ENCODE results near the gene UNK. TPM values are rescaled to one million over a fixed set of nuclear protein-coding genes. Genes with fewer than 3 reads are reported as not detected.
A peak's percentile ranks its signal among the peaks of the same experiment; 100 is the strongest.

UNK gene
- total and polyA plus RNA-seq, 2 experiments from 2014 or later: 11.5 to 12.4 TPM

DNA sequence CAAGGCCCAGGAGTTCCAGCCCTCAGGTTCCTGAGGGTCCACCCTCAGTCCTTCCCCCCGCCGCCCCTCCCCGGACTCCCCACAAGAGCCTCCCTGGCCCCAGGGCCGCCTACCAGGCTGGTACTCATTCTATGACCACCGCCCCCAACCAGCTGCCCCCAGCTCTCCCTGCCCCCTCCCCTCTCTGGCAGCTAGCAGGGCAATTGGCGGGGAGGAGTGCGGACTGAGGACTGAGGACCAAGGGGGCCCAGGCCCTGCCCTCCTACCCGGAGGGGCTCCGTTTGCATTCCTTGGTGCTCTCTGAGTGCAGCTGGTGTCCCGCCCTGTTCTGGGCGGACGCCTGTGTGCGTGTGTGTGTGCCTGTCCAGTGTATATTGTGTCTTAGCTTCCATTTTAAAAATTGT, 40.5 kb downstream of the UNK start:
- no peak overlapping the region for H2AFZ ChIP-seq
- TF ChIP-seq EZH2phosphoT487 (IDR thresholded peaks at IDR 0.05; ENCODE audit: insufficient read depth, low read depth) (no peak), EZH2 (IDR thresholded peaks at IDR 0.05; ENCODE audit: insufficient read depth, poor library complexity, severe bottlenecking) (no peak)
- H3K27me3 ChIP-seq (replicated peaks; ENCODE audit: insufficient read depth): no peaks in the 10 kb centered on the region
- no peaks in the 10 kb centered on the region; the same call in 1 of the 2 replicates for H3K36me3 ChIP-seq (ENCODE audit: low read depth)
- no peak overlapping the region for H3K9ac ChIP-seq
- H3K9me3 ChIP-seq (ENCODE audit: low read depth): no peaks in the 10 kb centered on the region
- no peaks in the 10 kb centered on the region for H3K9me2 ChIP-seq (ENCODE audit: insufficient read depth)
- H3K27ac ChIP-seq: no peak overlapping the region
- H3F3A ChIP-seq (ENCODE audit: insufficient read depth): no peaks in the 10 kb centered on the region
- no peak for DNase-seq
- 81 to 86% methylated on average over 12 to 13 of the region's 13 CpGs for WGBS, 2 experiments (ENCODE audit: low coverage in 1 of 2, low lambda C conversion rate in 2 of 2, missing lambda C conversion rate in 2 of 2)
- in situ Hi-C loops (cut with MboI): no loop called here
- H3K4me3 ChIP-seq: no peak overlapping the region
- H3K79me2 ChIP-seq (ENCODE audit: insufficient read depth): no peaks in the 10 kb centered on the region
- H4K20me1 ChIP-seq (ENCODE audit: insufficient read depth): no peaks in the 10 kb centered on the region
- no peaks in the 10 kb centered on the region for H3K4me1 ChIP-seq (ENCODE audit: insufficient read depth)
- no peak overlapping the region for H3K4me2 ChIP-seq (ENCODE audit: unreplicated experiment)

- no peak overlapping the region for H2AFZ ChIP-seq
- no peaks in the 10 kb centered on the region for H3K4me1 ChIP-seq (ENCODE audit: insufficient read depth)
- TF ChIP-seq EZH2 (IDR thresholded peaks at IDR 0.05; ENCODE audit: insufficient read depth, poor library complexity, severe bottlenecking) (no peak), EZH2phosphoT487 (IDR thresholded peaks at IDR 0.05; ENCODE audit: insufficient read depth, low read depth) (no peak)
- H3K9ac ChIP-seq: no peak overlapping the region
- H3K27me3 ChIP-seq (replicated peaks; ENCODE audit: insufficient read depth): no peaks in the 10 kb centered on the region
- no peaks in the 10 kb centered on the region for H4K20me1 ChIP-seq (ENCODE audit: insufficient read depth)
- in situ Hi-C loops (cut with MboI): no loop called here
- H3K9me3 ChIP-seq (ENCODE audit: low read depth): no peaks in the 10 kb centered on the region
- no peaks in the 10 kb centered on the region for H3K9me2 ChIP-seq (ENCODE audit: insufficient read depth)
- H3F3A ChIP-seq (ENCODE audit: insufficient read depth): no peaks in the 10 kb centered on the region
- no peaks in the 10 kb centered on the region for H3K79me2 ChIP-seq (ENCODE audit: insufficient read depth)
- DNase-seq: no peak
- no peak overlapping the region for H3K27ac ChIP-seq
- H3K36me3 ChIP-seq (ENCODE audit: low read depth): no peaks in the 10 kb centered on the region; the same call in 1 of the 2 replicates
- H3K4me2 ChIP-seq (ENCODE audit: unreplicated experiment): no peak overlapping the region
- H3K4me3 ChIP-seq: no peak overlapping the region
- 91 to 92% methylated on average over 12 of the region's 12 CpGs for WGBS, 2 experiments (ENCODE audit: low coverage in 1 of 2, low lambda C conversion rate in 2 of 2, missing lambda C conversion rate in 2 of 2)
Observed at GRCh38 chr17:75825748-75826370, 41.3 kb downstream of the UNK start.

- in situ Hi-C loops (cut with MboI): no loop called here
- H3K9ac ChIP-seq: no peak overlapping the region
- H2AFZ ChIP-seq: no peak overlapping the region
- H3K36me3 ChIP-seq (ENCODE audit: low read depth): no peaks in the 10 kb centered on the region
- H4K20me1 ChIP-seq (ENCODE audit: insufficient read depth): no peaks in the 10 kb centered on the region
- no peak for TF ChIP-seq EZH2phosphoT487 (IDR thresholded peaks at IDR 0.05; ENCODE audit: insufficient read depth, low read depth)
- no peak for TF ChIP-seq EZH2 (IDR thresholded peaks at IDR 0.05; ENCODE audit: insufficient read depth, poor library complexity, severe bottlenecking)
- H3K4me1 ChIP-seq (ENCODE audit: insufficient read depth): peaks cover 1% of the 10 kb centered on the region
- DNase-seq: no peak
- H3K9me3 ChIP-seq (ENCODE audit: low read depth): no peaks in the 10 kb centered on the region
- no peak overlapping the region for H3K4me3 ChIP-seq
- no peak overlapping the region for H3K27ac ChIP-seq
- no peaks in the 10 kb centered on the region for H3K79me2 ChIP-seq (ENCODE audit: insufficient read depth)
- no peaks in the 10 kb centered on the region for H3K27me3 ChIP-seq (replicated peaks; ENCODE audit: insufficient read depth)
- H3K9me2 ChIP-seq (ENCODE audit: insufficient read depth): no peaks in the 10 kb centered on the region
- H3F3A ChIP-seq (ENCODE audit: insufficient read depth): no peaks in the 10 kb centered on the region
- 76 to 79% methylated on average over 14 of the region's 14 CpGs for WGBS, 2 experiments (ENCODE audit: low coverage in 1 of 2, low lambda C conversion rate in 2 of 2, missing lambda C conversion rate in 2 of 2)
- no peak overlapping the region for H3K4me2 ChIP-seq (ENCODE audit: unreplicated experiment)
Observed at GRCh38 chr17:75826561-75827307, 42.1 kb downstream of the UNK start.

- 17 to 20% methylated on average over 21 of the region's 21 CpGs for WGBS, 2 experiments (ENCODE audit: low coverage in 1 of 2, low lambda C conversion rate in 2 of 2, missing lambda C conversion rate in 2 of 2)
- no peaks in the 10 kb centered on the region for H3F3A ChIP-seq (ENCODE audit: insufficient read depth)
- H3K36me3 ChIP-seq (ENCODE audit: low read depth): no peaks in the 10 kb centered on the region
- no peaks in the 10 kb centered on the region for H4K20me1 ChIP-seq (ENCODE audit: insufficient read depth)
- peaks cover 9% of the 10 kb centered on the region for H3K4me1 ChIP-seq (ENCODE audit: insufficient read depth)
- no peaks in the 10 kb centered on the region for H3K9me2 ChIP-seq (ENCODE audit: insufficient read depth)
- H3K27ac ChIP-seq: no peak overlapping the region
- no peak overlapping the region for H3K4me2 ChIP-seq (ENCODE audit: unreplicated experiment)
- no peak for TF ChIP-seq EZH2phosphoT487 (IDR thresholded peaks at IDR 0.05; ENCODE audit: insufficient read depth, low read depth)
- no peak for TF ChIP-seq EZH2 (IDR thresholded peaks at IDR 0.05; ENCODE audit: insufficient read depth, poor library complexity, severe bottlenecking)
- H3K4me3 ChIP-seq: peak overlapping the region; percentile 56; the same call in 1 of the 2 replicates
- DNase-seq: peak; percentile 73
- in situ Hi-C loops (cut with MboI): no loop called here
- H3K79me2 ChIP-seq (ENCODE audit: insufficient read depth): no peaks in the 10 kb centered on the region
- H3K9me3 ChIP-seq (ENCODE audit: low read depth): no peaks in the 10 kb centered on the region
- peak overlapping the region; percentile 47; the same call in 1 of the 2 replicates for H2AFZ ChIP-seq
- H3K27me3 ChIP-seq (replicated peaks; ENCODE audit: insufficient read depth): no peaks in the 10 kb centered on the region
- no peak overlapping the region; the same call in 1 of the 2 replicates for H3K9ac ChIP-seq
Observed at GRCh38 chr17:75827308-75828075, 42.9 kb downstream of the UNK start.
